HUDEP-2 (cell line): ENCODE measurements around the gene NEK4.
"Not testable (repeated sequence)": the region's sequence is repeated elsewhere in the genome, so short reads cannot be mapped to it uniquely, and the experiment has no call there.

ENCODE experiments used
- DNase-seq, 76 experiments: peaks; one replicate each; lab custom pipeline; 2025; ENCODE audit not compliant: unreplicated experiment in 76 of 76; lab: John Stamatoyannopoulos, UW

The NEK4 gene

DNA sequence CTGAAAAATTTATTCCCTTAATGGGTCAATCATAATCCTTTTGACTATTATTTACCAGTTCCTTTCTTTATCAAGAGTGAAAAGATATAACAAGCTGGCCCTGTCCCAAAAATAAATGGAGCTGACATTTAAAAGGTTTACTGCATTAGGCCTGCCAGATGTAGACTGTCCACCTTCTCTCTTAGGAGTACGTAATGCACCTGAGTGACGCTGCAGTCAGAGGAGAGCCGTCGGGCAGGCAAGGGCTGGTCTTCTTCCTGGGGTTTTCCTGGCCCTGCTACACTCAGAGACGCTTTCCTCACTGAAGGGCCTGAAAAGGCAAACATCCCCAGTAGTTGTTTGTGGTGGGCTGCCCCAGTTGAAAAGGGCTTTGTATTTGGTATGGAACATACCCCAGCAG is 27.6 kb downstream of the NEK4 start:
- no peak for DNase-seq

DNA sequence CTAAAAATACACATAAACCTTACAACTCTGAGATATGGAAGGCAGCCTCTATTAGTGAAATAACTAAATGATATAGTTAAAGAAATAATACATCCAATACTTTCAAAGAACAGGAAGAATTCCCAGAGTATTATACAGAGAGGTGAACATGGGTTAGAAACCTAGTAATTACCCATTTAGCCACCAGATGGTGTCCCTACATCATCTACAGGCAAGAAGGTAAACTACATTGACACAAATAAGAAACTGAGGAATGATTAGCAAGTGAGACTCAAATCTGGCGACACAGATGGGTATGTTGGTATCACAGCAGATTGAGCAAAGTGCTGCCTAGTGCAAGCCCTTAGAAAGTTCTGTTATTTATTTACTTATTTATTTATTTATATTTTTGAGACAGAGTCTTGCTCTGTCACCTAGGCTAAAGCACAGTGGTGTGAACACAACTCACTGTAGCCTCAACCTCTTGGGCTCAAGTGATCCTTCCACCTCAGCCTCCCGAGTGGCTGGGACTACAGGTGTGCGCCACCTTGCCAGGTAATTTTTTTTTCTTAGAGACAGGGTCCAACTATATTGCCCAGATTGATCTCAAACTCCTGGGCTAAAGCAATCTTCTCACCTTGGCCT is 28.2 kb downstream of the NEK4 start:
- peak in 14 of 76 experiments; percentile 1 to 29 (median 11) for DNase-seq

DNA sequence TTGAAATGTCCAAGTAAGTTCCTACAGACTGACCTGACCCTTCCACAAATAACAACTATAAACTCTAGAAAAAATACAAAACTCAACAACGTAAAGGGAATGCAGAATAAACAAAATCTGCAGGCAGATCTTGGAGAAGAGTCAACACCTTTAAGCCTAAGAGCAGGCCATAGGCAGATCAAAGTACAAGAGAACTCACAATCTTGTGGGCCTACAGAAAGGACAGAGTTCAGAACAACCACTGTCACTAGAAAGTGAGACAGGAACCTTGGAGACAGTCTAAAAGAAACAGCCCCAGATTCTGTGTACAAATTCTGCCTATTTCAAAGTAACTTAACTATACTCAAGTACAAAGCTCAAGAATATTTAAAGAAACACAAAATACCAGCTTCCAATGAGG is 31.0 kb downstream of the NEK4 start:
- no peak for DNase-seq

DNA sequence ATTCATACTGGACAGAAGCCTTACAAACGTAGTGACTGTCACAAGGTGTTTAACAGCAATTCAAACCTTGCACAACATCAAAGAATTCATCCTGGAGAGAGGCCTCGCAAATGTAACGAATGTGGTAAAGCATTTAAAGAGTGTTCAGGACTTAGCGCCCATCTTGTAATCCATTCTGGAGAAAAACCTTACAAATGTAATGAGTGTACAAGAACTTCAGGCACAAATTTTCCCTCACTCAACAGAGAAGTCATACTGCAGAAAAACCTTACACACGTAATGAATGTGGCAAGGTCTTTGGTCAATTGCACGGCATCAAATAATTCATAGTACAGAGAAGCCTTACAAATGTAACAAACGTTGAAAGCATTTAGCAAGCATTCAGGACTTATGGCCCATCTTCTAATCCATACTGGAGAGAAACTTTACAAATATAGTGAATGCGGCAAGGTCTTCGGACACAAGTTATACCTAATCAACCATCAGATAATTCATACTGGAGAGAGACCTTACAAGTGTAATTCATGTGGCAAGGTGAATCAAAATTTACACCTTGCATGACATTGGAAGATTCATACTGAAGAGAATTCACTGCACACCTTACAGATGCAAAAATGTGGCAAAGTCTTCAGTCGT is 37.4 kb downstream of the NEK4 start:
- no peak for DNase-seq

DNA sequence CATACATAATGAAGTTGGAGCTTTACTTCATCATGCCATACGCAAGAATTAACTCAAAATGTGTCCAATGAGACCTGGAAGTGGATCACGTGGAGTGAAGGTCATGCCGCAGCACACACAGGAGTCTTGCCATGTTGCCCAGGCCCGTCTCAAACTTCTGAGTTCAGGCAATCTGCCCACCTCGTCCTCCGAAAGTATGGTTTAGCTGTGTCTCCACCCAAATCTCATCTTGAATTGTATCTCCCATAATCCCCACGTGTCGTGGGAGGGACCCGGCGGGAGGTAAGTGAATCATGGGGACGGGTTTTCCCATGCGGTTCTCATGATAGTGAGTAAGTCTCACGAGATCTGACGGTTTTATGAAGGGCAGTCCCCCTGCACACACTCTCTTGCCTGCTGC is 39.1 kb downstream of the NEK4 start:
- no peak for DNase-seq

DNA sequence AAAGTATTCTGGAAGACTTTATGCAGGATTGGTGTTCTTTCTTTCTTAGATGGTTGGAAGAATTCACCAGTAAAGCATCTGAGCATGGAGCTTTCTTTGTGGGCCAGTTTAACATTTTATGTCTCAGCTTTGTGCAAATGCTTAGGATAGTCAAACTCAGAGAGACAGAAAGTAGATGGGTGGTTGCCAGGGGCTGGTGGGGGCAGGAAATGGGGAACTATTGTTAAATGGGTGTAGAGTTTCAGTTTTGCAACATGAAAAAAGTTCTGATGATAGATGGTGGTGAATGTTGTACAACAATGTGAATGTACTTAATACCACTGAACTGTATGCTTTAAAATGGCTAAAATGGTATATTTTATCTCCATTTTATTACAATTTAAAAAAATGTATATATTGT is 40.1 kb downstream of the NEK4 start:
- no peak for DNase-seq

DNA sequence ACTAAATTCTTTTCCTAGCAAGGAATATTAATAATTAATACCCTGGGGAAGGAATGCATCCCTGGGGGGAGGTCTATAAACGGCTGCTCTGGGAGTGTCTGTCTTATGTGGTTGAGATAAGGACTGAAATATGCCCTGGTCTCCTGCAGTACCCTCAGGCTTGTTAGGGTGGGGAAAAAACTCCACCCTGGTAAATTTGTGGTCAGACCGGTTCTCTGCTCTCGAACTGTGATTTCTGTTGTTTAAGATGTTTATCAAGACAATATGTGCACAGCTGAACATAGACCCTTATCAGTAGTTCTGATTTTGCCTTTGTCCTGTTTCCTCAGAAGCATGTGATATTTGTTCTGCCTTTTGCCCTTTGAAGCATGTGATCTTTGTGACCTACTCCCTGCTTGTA is 42.0 kb downstream of the NEK4 start:
- not testable (repeated sequence) for DNase-seq

DNA sequence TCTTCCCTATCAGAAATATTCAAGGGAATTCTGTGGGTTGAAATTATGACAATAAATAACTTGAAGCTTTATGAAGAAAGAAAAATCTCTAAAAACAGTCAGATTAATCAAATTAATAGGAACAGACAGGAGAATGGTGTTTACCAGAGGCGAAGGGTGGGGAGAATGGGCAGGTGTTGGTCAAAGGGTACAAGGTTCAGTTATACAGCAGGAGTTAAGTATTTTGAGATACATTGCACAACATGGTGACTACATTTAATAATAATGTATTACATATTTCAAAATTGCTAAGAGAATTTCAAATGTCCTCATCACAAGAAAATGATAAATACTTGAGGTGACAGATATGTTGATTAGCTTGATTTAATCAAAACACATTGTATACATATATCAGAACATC is 46.2 kb downstream of the NEK4 start:
- DNase-seq: no peak

DNA sequence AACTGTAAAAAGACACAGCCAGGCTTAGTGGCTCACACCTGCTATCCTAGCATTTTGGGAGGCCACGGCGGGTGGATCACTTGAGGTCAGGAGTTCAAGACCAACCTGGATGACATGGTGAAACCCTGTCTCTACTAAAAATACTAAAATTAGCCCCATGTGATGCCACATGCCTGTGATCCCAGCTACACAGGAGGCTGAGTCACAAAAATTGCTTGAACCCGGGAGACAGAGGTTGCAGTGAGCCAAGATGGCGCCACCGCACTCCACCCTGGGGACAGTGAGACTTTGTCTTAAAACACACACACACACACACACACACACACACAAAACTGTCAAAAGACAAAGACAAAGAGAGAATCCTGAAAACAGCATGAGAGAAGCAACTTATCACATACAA is 46.8 kb downstream of the NEK4 start:
- no peak for DNase-seq

DNA sequence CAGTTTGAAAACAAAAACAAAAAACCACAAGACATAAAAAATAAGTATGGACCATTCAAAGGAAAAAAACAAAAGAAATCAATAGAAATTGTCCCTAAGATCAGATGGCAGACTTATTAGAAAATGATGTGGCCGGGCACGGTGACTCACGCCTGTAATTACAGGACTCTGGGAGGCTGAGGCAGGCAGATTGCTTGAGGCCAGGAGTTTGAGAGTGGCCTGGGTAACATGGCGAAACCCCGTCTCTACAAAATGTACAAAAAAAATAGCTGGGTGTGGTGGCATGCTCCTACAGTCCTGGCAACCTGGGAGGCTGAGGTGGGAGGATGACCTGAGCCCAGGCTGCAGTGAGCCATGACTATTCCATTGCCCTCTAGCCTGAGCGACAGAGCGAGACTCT is 48.2 kb downstream of the NEK4 start:
- DNase-seq: no peak

DNA sequence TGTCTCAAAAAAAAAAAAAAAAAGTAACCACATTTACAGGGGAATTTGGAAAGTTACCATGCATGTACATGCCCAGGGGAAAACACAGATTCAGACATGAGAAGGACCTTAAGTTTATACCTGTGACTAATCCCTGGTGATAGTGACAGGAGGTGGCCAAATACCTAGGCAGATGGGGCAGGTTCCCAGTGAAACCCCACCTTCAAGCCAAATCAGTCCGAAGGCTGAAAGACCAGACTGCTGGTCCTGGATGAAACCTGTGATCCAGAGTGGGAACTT is 49.1 kb downstream of the NEK4 start:
- no peak for DNase-seq

DNA sequence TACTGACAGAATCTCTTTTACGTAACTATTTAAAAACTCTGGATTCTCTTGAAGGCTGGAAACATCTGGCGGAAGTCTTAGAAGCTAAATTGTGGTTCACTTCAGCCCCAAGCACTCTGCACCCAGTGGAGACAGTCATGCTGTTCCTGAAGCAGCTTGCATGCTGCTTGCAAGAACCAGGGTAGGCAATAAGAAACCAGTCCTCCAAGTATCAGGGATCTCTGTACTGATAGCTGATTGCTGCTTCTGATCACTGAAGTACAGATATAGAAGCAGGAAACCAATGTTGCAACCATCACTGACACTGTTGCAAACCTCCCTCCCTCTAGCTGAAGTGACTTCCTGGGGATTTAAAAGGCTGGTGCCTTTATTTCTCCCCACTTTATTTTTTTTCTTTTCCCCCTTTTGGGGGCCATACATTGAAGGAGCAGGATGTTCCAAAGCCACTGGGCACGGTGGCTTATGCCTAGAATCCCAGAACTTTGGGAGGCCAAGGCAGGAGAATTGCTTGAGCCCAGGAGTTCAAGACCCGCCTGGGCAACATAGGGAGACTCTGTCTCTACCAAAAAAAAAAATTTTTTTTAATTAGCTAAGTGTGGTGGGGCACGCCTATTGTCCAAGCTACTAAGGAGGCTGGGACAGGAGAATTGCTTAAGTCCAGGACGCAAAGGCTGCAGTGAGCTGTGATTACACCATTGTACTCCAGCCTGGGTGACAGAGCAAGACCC is 49.6 kb downstream of the NEK4 start:
- no peak for DNase-seq

DNA sequence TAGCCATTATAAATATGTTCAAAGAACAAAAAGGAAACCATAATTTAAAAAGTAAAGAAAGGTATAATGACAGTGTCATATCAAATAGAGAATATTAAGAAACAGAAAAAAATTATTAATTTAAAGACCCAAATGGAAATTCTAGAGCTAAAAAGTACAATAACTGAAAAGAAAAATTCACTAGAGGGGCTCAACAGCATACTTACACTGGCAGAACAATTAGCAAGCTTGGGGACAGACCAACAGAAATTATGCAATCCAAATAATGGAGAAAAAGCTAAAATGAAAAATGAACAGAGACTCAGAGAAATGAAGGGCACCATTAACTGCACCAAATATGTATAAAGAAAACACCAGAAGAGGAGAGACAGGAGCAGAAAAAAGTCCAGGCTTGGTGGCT is 51.1 kb downstream of the NEK4 start:
- DNase-seq: no peak

DNA sequence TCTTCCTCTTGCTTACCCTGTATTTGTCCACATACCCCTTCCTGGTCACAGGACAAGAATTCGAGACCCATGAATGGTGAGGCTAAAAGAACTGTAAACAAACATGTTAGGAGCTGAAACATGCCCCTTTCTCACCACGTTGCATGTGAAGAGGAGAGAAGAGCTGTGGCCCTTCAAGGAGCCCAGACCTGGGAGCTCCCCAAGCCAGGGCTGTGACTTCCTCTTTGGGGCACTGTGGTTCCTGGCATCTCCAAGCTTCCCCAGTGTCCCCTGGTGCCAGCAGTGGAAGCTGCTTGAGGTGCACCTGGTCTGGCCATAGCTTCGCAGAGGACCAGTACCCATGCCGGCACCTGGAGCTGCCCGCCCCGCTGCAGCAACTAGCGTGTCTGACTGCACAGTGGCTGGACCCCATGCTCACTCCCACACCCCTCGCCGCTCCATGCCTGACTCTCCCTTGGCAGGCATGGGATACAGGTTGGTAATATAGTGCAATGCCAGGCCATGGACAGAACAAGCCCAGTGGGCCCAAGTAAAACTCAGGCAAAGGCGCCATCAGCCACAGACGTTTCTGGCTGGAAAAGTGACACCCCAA is 54.9 kb downstream of the NEK4 start:
- no peak for DNase-seq

DNA sequence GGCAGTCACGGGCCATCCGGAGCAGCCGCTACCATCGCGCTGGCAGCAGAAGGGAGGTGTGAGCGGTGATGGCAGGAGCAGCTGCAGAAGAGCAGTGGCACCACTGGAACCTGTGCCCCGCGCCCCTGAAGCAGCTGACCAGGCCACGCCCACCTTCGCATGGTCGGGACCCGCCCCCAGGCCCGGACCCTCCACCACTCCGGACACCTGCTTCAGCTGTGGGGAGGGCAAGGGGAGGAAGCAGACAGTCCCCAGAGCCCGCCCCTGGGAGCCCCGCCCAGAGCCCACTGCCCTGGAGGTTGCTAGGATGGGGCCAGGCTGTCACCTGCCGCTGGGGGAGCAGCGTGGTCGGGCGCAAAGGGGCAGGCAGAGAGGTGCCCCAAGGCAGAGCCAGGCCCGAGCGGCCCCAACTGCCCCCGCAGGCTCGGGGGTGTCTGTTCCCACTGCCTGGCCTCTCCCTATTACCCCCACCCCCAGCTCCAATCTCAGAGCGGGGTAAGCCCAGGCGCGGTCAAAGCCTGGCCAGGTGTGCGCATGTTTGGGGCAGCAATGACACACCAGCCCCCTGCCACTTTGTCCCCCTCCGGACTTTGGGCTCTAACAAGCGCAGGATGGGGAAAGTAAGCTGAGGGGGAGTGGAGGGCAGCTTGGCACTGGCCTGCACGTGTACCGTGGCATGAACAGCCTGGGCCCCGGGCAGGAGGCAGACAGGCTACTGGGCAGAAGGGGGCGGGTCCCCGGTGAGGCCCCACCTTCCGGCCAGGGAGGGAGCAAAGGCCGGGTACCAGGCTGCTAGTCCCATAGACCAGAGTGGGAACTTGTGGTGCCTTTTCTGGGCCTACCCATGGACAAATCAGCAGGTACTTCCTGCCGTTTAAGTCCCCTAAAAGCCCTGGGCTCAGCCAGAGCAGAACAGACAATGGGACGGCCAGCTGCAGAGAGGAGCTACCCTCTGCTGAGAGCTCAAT is 56.1 kb downstream of the NEK4 start:
- no peak for DNase-seq

DNA sequence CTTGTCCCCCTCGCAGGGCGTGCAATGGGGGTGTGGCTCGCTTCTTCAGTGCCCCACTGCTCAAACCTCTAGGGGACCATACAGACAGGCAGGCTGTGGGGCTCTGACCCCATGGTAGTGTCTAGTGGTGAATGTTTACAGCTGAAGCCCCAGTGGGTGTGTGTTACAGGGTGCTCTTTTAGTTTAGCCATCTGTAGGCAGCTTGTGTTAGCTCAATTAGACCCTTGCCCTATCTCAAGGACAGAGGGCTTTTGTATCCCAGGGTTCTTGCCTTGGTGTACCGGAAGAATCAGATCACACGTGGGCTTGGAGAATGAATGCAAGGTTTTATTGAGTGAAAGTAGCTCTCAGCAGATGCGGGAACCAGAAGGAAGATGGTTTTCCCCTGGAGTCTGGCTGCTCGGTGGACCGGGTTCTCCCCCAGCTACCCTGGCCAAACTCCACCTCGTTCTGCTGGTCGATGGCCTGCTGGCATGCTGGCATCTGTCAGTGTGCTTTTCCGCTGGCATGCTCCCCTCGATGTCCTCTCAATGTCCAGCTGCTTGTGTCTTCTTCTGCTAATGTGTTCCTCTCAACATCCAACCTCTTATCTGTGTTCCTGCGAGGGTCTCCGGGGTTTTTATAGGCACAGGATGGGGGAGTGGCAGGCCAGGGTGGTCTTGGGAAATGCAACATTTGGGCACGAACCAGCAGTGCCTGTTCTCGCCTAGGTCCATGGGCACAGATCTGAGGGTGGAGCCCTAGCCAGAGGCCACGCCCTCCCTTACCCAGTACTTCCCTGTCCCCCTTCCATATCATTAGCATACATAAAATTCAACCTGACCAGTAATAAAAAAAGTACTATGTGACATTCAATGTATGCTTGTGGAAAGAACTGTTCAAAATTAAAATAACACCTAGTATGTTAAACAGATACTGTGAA is 58.2 kb downstream of the NEK4 start:
- DNase-seq: no peak

DNA sequence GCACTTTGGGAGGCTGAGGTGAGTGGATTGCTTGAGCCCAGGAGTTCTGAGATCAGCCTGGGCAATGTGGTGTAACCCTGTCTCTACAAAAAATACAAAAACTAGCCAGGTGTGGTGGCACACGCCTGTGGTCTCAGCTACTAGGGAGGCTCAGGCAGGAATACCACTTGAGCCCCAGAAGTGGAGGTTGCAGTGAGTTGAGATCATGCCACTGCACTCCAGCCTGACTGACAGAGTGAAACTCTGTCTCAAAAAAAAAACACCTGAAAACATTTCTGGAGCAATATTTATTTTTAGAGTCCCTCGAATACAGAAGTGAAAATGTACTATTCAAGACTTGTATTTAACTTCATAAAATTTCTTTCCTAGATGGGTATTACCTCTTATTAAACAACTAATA is 60.2 kb downstream of the NEK4 start:
- no peak for DNase-seq

DNA sequence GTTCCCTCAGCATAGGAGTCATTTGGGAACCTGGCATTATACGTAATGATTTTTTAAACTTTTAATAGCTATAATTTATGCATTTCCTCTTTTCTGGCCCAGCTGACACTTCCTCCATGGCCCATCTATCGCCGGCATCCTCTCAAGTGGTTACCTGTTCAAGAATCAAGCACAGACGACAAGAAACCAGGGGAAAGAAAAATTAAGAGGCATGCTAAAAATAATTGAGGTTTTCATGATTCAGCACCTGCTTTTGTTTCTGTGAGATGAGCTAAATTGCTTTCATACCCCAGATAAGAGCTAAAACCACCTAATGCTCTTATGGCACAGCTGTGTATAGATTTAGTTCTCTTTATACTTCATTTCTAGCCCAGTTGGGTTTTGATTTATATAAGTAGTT is 63.2 kb downstream of the NEK4 start:
- DNase-seq: no peak

DNA sequence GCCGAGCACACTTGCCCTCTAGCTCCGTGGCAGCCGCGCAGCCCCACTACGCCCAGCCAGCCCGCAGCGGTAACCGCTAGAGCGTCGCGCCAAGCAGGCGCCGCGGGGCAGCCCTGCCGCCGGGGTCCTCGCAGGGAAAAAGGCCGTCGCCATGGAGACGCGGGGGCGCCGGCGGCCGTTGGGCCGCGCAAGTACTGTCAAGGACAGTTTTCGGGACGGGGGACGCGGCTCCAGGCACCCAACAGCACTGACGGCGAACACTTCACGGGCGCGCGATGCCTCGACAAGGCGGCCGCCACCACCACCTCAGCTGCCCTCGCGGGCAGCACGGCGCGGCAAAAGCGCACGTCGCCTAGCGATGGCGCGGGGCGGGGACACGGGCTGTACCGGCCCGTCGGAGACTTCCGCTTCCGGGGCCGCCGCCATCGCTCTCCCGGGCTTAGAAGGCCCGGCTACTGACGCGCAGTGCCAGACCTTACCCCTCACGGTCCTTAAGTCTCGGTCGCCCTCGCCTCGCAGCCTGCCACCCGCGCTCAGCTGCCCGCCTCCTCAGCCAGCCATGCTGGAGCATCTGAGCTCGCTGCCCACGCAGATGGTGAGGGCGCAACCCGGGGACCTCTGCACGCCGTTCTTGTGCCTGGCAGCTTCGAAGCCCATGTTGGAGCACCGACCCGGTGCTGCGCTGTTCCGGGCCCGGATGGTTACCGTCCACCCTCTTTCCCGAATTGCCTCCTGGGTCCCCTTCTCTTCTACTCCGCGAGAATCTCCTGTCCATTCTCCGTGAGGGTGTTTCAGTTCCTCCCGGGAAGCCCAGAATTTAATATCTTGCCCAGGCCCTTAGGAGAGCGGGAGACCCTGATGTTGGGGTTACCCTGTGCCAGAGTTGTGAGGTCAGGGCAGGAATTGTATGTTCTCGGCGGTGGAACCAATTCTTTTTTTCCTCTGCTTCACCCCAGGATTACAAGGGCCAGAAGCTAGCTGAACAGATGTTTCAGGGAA is 64.8 kb downstream of the NEK4 start, which contains the start of the genes GLT8D1 and SPCS1:
Gene GLT8D1, minus strand, starts transcription at position 104 of the 999 bp plus-strand sequence. CDS start 5,331 bp downstream, outside the sequence.
Gene SPCS1, plus strand, starts transcription at position 419 of the 999 bp plus-strand sequence. Its CDS starts 141 bp downstream, at position 560.
- peak in 74 of 76 experiments; percentile 4 to 93 (median 76) for DNase-seq
